Measurements from ENCODE around the gene BTLA. TPM values are rescaled to one million over a fixed set of nuclear protein-coding genes. Genes with fewer than 3 reads are reported as not detected.

BTLA gene
- total and polyA plus RNA-seq, 10 of the 15 experiments (the other 5 are each of a cell fraction or from before 2014, with no cell fraction given): 55.4 to 134 (median 84.2) TPM

DNA sequence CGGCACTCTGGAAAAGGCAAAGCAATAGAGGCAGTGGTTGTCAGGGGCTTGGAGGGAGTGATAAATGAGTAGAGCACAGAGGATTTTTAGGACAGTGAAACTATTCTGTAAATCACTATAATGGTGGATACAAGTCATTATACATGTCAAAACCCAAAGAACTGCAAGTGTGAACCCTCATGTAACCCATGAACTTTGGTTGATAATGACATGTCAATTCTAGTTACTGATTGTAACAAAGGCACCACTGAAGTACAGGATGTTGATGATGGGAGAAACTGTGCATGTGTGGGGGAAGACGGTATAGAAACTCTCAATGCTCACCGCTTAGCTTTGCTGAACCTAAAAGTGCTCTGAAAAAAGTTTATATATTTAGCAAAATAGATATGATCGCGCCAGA, 36.0 kb downstream of the BTLA start:
- ChIA-PET CTCF (interaction anchor here (0.6 to 3.4 kb wide), 7 partner anchors 8 to 137 kb away, joined by 3 to 24 read pairs (median 4); partner anchors contain the start of gene CD200), SMC1A (ENCODE audit: uncharacterized antibody, unreplicated experiment) (interaction anchor here (1.0 to 7.2 kb wide), 16 partner anchors 8 to 352 kb away, joined by 3 to 93 read pairs (median 6); partner anchors contain the start of genes BTLA and CD200), POLR2A (interaction anchor here (1.0 to 2.9 kb wide), 7 partner anchors 9 to 346 kb away, joined by 3 to 13 read pairs (median 4); partner anchors contain the start of genes BTLA and GCSAM), RAD21 (ENCODE audit: unreplicated experiment) (interaction anchor here (0.8 to 15.4 kb wide), 14 partner anchors 7 to 352 kb away, joined by 3 to 262 read pairs (median 6); partner anchors contain the start of genes BTLA, CD200, GCSAM and SLC9C1)
- Histone ChIP-seq H3K4me2 (ENCODE audit: control insufficient read depth, insufficient read depth) (peak overlapping the region; percentile 60), H3K9ac (ENCODE audit: control insufficient read depth, insufficient read depth, low read length) (0 out of 2 replicates have a peak overlapping the region, but pooled peaks have one; percentile 25), H4K20me1 (ENCODE audit: control insufficient read depth, insufficient read depth) (no peaks in the 10 kb centered on the region), H3K9me3 (replicated peaks; ENCODE audit: control insufficient read depth, insufficient read depth, low read length) (peaks cover 24% of the 10 kb centered on the region), H3K4me1 (ENCODE audit: control insufficient read depth, insufficient read depth, low read length) (peaks cover 61% of the 10 kb centered on the region), H3K79me2 (ENCODE audit: control insufficient read depth, insufficient read depth, low read length) (peaks cover 26% of the 10 kb centered on the region), H3K36me3 (ENCODE audit: control insufficient read depth in 2 of 2, insufficient read depth in 2 of 2, low read length in 1 of 2) (peaks cover 0 to 33% of the 10 kb centered on the region in 2 experiments), H3K27ac (ENCODE audit: control insufficient read depth, insufficient read depth) (peak overlapping the region; percentile 77), H2AFZ (ENCODE audit: control insufficient read depth, low read depth, low read length) (no peak overlapping the region), H3K27me3 (replicated peaks in 1 of 2; ENCODE audit: control insufficient read depth in 2 of 2, insufficient read depth in 2 of 2, low read length in 1 of 2) (no peaks in the 10 kb centered on the region), H3K4me3 (no peak overlapping the region)
- BruUV-seq (replicated peaks): no TSS peak
- FAIRE-seq (peak; percentile 52), ATAC-seq (peak; percentile 48), DNase-seq (ENCODE audit: low read depth, low spot score) (peak; percentile 60)
- WGBS (ENCODE audit: insufficient coverage, insufficient replicate concordance, low lambda C conversion rate, missing lambda C conversion rate): 13% methylated on average over 5 of the region's 5 CpGs
- in situ Hi-C loops (cut with MboI): no loop called here
- intact Hi-C loops (cut with micrococcal nuclease; ENCODE audit: unreplicated experiment): no loop called here
- TF ChIP-seq ZNF592 (IDR thresholded peaks at IDR 0.05) (no peak), KAT2A (conservative IDR thresholded peaks at IDR 0.05; ENCODE audit: control insufficient read depth, low read depth, low read length) (no peak), FOXK2 (IDR thresholded peaks at IDR 0.05) (no peak), CEBPB (IDR thresholded peaks at IDR 0.05; ENCODE audit: borderline replicate concordance in 1 of 2, low read depth in 2 of 2, low read length in 2 of 2) (no peak), SMAD1 (IDR thresholded peaks at IDR 0.05; ENCODE audit: low read depth, partially characterized antibody) (no peak), PAX5 (IDR thresholded peaks at IDR 0.05; ENCODE audit: borderline replicate concordance, low read depth, low read length) (no peak), ZBTB33 (IDR thresholded peaks at IDR 0.05) (no peak), NR2C1 (IDR thresholded peaks at IDR 0.05) (peak; percentile 58), JUND (IDR thresholded peaks at IDR 0.05; ENCODE audit: low read depth, low read length) (no peak), NFYA (IDR thresholded peaks at IDR 0.05; ENCODE audit: borderline replicate concordance, low read depth, low read length) (no peak), SREBF1 (IDR thresholded peaks at IDR 0.05; ENCODE audit: low read length) (no peak), TAF1 (IDR thresholded peaks at IDR 0.05; ENCODE audit: borderline replicate concordance, low read depth, low read length) (no peak), SPI1 (IDR thresholded peaks at IDR 0.05; ENCODE audit: borderline replicate concordance, insufficient read depth, low read depth, low read length) (no peak), STAT3 (IDR thresholded peaks at IDR 0.05; ENCODE audit: low read depth, low read length) (peak; percentile 32; the same call in 1 of the 2 replicates), RAD21 (IDR thresholded peaks at IDR 0.05; ENCODE audit: insufficient read depth, low read depth, low read length) (peak; percentile 10; the same call in 1 of the 2 replicates), YBX1 (IDR thresholded peaks at IDR 0.05) (no peak), ZNF217 (IDR thresholded peaks at IDR 0.05) (no peak), MTA3 (IDR thresholded peaks at IDR 0.05; ENCODE audit: borderline replicate concordance, low read length) (no peak; the same call in 1 of the 2 replicates)
- TF ChIP-seq, protein P1, sequence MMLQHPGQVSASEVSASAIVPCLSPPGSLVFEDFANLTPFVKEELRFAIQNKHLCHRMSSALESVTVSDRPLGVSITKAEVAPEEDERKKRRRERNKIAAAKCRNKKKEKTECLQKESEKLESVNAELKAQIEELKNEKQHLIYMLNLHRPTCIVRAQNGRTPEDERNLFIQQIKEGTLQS (IDR thresholded peaks at IDR 0.05; ENCODE audit: borderline replicate concordance, extremely low read depth, low read depth, low read length): no peak
